ENCODE results near the gene TPCN2. TPM values are rescaled to one million over a fixed set of nuclear protein-coding genes. Genes with fewer than 3 reads are reported as not detected.

The TPCN2 gene
- total and polyA plus RNA-seq, 9 of the 15 experiments (the other 6 are each of a cell fraction or from before 2014, with no cell fraction given), result 0.66 to 10.2 (median 4.6) TPM

DNA sequence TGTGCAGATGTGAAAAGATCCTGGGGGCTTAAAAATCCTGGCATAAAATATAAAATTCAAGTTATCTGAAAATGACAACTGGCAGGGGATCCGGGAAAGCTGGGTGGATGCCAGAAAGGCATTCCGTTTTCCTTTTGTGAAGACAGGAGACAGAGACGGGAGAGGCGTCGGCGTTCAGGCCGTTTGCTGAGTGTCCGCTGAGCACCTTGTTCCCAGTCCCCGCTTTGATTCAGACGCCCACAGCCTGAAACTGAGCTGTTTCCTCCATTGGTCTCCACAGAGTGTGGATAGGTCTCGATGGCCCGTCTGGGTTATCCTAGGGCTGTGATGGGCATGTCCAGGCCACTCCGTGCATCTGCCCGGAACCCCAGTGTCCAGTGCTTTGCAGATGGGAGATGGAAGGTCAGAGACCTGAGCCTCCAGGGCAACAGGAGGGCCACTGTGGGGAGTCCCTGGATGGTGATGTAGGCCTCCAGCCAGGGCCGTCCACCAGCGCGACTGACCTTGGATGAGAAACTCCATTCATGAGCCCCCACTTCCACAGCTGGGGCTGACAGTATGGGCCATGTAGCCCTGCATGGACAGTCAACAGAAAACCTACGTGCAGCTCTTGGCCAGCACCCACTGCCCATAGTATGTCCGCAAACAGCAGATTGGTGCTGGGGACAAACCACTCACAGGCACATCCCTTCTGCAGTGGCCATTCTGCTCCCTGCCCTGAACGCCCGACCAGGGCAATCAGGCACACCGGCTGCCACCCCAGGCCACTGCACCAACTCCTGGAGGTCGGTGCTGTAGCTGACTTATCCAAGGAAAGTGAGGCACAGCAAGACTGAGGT is 47.3 kb upstream of the TPCN2 start:
- no peak for FAIRE-seq
- no peaks in the 10 kb centered on the region for H3K79me2 ChIP-seq (ENCODE audit: control insufficient read depth, insufficient read depth, low read length)
- in situ Hi-C loops (cut with MboI), result no loop called here
- H3K9me3 ChIP-seq (replicated peaks; ENCODE audit: control insufficient read depth, insufficient read depth, low read depth, low read length), result no peaks in the 10 kb centered on the region
- peaks cover 12% of the 10 kb centered on the region for H4K20me1 ChIP-seq (replicated peaks; ENCODE audit: control insufficient read depth, insufficient read depth, low read length)
- no peak; the same call in 2 of the 3 replicates for ATAC-seq
- POLR2A ChIA-PET, result interaction anchor here (0.6 to 2.3 kb wide), 2 partner anchors 10 to 345 kb away, joined by 3 to 8 read pairs; no protein-coding TSS in a partner anchor
- no peak for DNase-seq (ENCODE audit: extremely low read depth in 1 of 4, low spot score in 3 of 4)
- H3K9me1 ChIP-seq (ENCODE audit: control insufficient read depth, insufficient read depth, low read length), result no peaks in the 10 kb centered on the region
- no peak overlapping the region for H3K4me3 ChIP-seq
- WGBS (ENCODE audit: insufficient coverage, low coverage, missing lambda C conversion rate), result 4% methylated on average over 23 of the region's 23 CpGs
- H3K36me3 ChIP-seq (ENCODE audit: control insufficient read depth, insufficient read depth, low read length), result no peaks in the 10 kb centered on the region
- H2AFZ ChIP-seq (ENCODE audit: low read depth, low read length), result no peak overlapping the region
- CTCF ChIA-PET (ENCODE audit: low intra/inter-chr PET ratio), result no interaction called here
- no TSS peak for BruUV-seq (replicated peaks)
- 0 out of 4 replicates have a peak overlapping the region, but pooled peaks of 1 of the 2 experiments have one; percentile 48 for H3K9ac ChIP-seq (ENCODE audit: insufficient read depth in 1 of 2, low read depth in 2 of 2, low read length in 2 of 2)
- peaks cover 70 to 98% of the 10 kb centered on the region in 2 experiments; a peak in 4 of 5 replicates for H3K27me3 ChIP-seq (ENCODE audit: control insufficient read depth in 2 of 2, insufficient read depth in 2 of 2, low read length in 2 of 2)
- H3K27ac ChIP-seq (ENCODE audit: extremely low read depth, low read depth, low read length), result no peak overlapping the region
- intact Hi-C loops (cut with micrococcal nuclease), result no loop called here
- no peak overlapping the region for H3K4me2 ChIP-seq (ENCODE audit: insufficient read depth, low read length)
- peaks cover 0 to 20% of the 10 kb centered on the region in 2 experiments; a peak in 3 of 5 replicates for H3K4me1 ChIP-seq (replicated peaks in 1 of 2; ENCODE audit: control insufficient read depth in 2 of 2, insufficient read depth in 2 of 2, low read length in 2 of 2)
- TF ChIP-seq, protein P1, sequence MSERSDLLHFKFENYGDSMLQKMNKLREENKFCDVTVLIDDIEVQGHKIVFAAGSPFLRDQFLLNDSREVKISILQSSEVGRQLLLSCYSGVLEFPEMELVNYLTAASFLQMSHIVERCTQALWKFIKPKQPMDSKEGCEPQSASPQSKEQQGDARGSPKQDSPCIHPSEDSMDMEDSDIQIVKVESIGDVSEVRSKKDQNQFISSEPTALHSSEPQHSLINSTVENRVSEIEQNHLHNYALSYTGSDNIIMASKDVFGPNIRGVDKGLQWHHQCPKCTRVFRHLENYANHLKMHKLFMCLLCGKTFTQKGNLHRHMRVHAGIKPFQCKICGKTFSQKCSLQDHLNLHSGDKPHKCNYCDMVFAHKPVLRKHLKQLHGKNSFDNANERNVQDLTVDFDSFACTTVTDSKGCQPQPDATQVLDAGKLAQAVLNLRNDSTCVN (CRISPR knock-in tag; IDR thresholded peaks at IDR 0.05), result no peak
- TF ChIP-seq, protein P2, sequence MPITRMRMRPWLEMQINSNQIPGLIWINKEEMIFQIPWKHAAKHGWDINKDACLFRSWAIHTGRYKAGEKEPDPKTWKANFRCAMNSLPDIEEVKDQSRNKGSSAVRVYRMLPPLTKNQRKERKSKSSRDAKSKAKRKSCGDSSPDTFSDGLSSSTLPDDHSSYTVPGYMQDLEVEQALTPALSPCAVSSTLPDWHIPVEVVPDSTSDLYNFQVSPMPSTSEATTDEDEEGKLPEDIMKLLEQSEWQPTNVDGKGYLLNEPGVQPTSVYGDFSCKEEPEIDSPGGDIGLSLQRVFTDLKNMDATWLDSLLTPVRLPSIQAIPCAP (CRISPR knock-in tag; IDR thresholded peaks at IDR 0.05; ENCODE audit: borderline replicate concordance), result no peak
- TF ChIP-seq RBM15 (IDR thresholded peaks at IDR 0.05; ENCODE audit: insufficient read depth, low read length) (no peak), NCOA1 (IDR thresholded peaks at IDR 0.05; ENCODE audit: low read depth) (no peak), MCM3 (IDR thresholded peaks at IDR 0.05) (no peak), EHMT2 (IDR thresholded peaks at IDR 0.05) (no peak), NFXL1 (CRISPR knock-in tag; IDR thresholded peaks at IDR 0.05) (no peak)
- TF ChIP-seq, protein P3, sequence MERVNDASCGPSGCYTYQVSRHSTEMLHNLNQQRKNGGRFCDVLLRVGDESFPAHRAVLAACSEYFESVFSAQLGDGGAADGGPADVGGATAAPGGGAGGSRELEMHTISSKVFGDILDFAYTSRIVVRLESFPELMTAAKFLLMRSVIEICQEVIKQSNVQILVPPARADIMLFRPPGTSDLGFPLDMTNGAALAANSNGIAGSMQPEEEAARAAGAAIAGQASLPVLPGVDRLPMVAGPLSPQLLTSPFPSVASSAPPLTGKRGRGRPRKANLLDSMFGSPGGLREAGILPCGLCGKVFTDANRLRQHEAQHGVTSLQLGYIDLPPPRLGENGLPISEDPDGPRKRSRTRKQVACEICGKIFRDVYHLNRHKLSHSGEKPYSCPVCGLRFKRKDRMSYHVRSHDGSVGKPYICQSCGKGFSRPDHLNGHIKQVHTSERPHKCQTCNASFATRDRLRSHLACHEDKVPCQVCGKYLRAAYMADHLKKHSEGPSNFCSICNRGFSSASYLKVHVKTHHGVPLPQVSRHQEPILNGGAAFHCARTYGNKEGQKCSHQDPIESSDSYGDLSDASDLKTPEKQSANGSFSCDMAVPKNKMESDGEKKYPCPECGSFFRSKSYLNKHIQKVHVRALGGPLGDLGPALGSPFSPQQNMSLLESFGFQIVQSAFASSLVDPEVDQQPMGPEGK (CRISPR knock-in tag; IDR thresholded peaks at IDR 0.05; ENCODE audit: borderline replicate concordance), result no peak
- TF ChIP-seq, protein P4, sequence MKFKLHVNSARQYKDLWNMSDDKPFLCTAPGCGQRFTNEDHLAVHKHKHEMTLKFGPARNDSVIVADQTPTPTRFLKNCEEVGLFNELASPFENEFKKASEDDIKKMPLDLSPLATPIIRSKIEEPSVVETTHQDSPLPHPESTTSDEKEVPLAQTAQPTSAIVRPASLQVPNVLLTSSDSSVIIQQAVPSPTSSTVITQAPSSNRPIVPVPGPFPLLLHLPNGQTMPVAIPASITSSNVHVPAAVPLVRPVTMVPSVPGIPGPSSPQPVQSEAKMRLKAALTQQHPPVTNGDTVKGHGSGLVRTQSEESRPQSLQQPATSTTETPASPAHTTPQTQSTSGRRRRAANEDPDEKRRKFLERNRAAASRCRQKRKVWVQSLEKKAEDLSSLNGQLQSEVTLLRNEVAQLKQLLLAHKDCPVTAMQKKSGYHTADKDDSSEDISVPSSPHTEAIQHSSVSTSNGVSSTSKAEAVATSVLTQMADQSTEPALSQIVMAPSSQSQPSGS (CRISPR knock-in tag; IDR thresholded peaks at IDR 0.05), result no peak
- TF ChIP-seq, protein P5, sequence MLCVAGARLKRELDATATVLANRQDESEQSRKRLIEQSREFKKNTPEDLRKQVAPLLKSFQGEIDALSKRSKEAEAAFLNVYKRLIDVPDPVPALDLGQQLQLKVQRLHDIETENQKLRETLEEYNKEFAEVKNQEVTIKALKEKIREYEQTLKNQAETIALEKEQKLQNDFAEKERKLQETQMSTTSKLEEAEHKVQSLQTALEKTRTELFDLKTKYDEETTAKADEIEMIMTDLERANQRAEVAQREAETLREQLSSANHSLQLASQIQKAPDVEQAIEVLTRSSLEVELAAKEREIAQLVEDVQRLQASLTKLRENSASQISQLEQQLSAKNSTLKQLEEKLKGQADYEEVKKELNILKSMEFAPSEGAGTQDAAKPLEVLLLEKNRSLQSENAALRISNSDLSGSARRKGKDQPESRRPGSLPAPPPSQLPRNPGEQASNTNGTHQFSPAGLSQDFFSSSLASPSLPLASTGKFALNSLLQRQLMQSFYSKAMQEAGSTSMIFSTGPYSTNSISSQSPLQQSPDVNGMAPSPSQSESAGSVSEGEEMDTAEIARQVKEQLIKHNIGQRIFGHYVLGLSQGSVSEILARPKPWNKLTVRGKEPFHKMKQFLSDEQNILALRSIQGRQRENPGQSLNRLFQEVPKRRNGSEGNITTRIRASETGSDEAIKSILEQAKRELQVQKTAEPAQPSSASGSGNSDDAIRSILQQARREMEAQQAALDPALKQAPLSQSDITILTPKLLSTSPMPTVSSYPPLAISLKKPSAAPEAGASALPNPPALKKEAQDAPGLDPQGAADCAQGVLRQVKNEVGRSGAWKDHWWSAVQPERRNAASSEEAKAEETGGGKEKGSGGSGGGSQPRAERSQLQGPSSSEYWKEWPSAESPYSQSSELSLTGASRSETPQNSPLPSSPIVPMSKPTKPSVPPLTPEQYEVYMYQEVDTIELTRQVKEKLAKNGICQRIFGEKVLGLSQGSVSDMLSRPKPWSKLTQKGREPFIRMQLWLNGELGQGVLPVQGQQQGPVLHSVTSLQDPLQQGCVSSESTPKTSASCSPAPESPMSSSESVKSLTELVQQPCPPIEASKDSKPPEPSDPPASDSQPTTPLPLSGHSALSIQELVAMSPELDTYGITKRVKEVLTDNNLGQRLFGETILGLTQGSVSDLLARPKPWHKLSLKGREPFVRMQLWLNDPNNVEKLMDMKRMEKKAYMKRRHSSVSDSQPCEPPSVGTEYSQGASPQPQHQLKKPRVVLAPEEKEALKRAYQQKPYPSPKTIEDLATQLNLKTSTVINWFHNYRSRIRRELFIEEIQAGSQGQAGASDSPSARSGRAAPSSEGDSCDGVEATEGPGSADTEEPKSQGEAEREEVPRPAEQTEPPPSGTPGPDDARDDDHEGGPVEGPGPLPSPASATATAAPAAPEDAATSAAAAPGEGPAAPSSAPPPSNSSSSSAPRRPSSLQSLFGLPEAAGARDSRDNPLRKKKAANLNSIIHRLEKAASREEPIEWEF (CRISPR knock-in tag; IDR thresholded peaks at IDR 0.05), result no peak

Measured in K562 (cell line).